ENCODE measurements around the gene TSPAN8. TPM values are rescaled to one million over a fixed set of nuclear protein-coding genes. Genes with fewer than 3 reads are reported as not detected.
"Not testable (repeated sequence)": the region's sequence is repeated elsewhere in the genome, so short reads cannot be mapped to it uniquely, and the experiment has no call there.

TSPAN8 gene
- total RNA-seq, 5 donors from 2014 or later (not counting 1 experiment from before 2014, with no cell fraction given), result 0.28 to 0.70 (median 0.30) TPM; not detected in 2

DNA sequence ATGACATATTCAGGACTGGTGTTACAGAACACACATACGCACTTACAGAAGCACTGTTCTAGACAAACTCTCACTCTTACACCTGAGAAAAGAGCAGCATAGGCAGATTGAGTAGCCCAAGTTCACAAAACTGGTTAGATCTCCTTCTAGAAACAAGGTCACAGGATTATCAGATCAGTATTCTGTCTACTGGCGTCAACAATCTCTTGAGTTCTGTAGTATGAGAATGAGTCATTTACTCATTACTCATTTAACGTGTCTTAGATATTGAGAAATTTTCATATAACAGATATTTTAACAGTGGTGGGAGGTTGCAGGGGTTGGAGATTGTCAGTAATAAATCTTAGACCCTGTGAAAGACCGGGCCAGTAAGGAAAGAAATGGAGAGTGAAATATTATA, 2.8 kb upstream of the TSPAN8 start:
- DNase-seq (no peak), ATAC-seq (replicated peaks in 1 of 4) (no peak)
- no peaks in the 10 kb centered on the region for H3K36me3 Mint-ChIP-seq
- no peak overlapping the region for H3K4me3 ChIP-seq (ENCODE audit: control insufficient read depth in 1 of 2, extremely low read depth in 1 of 2, low read length in 1 of 2)
- H3K27ac Mint-ChIP-seq, result no peak overlapping the region
- no peaks in the 10 kb centered on the region for H3K9me3 Mint-ChIP-seq
- ChIA-PET CTCF (no interaction called here), POLR2A (no interaction called here)
- no peak overlapping the region for H3K4me3 Mint-ChIP-seq
- H3K27me3 Mint-ChIP-seq, result no peaks in the 10 kb centered on the region
- H3K4me1 Mint-ChIP-seq, result no peaks in the 10 kb centered on the region
- H3K4me1 ChIP-seq (ENCODE audit: control insufficient read depth in 1 of 2, extremely low read depth in 1 of 2, insufficient read depth in 2 of 2, low read length in 2 of 2), result no peaks in the 10 kb centered on the region
- no peaks in the 10 kb centered on the region for H3K9me3 ChIP-seq
- no peak overlapping the region for H3K27ac ChIP-seq (ENCODE audit: low read length)
- no peaks in the 10 kb centered on the region for H3K27me3 ChIP-seq (replicated peaks in 1 of 2; ENCODE audit: control insufficient read depth in 2 of 2, extremely low read depth in 1 of 2, insufficient read depth in 2 of 2, low read length in 1 of 2)
- no peaks in the 10 kb centered on the region for H3K36me3 ChIP-seq (ENCODE audit: control insufficient read depth in 2 of 2, extremely low read depth in 1 of 2, insufficient read depth in 1 of 2, low read length in 1 of 2)
- 40% methylated on average over 1 of the region's 4 CpGs for WGBS (ENCODE audit: insufficient coverage)

- Histone ChIP-seq H3K27me3 (replicated peaks in 1 of 2; ENCODE audit: control insufficient read depth in 2 of 2, extremely low read depth in 1 of 2, insufficient read depth in 2 of 2, low read length in 1 of 2) (no peaks in the 10 kb centered on the region), H3K9me3 (no peaks in the 10 kb centered on the region), H3K4me3 (ENCODE audit: control insufficient read depth in 1 of 2, extremely low read depth in 1 of 2, low read length in 1 of 2) (no peak overlapping the region), H3K27ac (ENCODE audit: low read length) (no peak overlapping the region), H3K4me1 (ENCODE audit: control insufficient read depth in 1 of 2, extremely low read depth in 1 of 2, insufficient read depth in 2 of 2, low read length in 2 of 2) (no peaks in the 10 kb centered on the region), H3K36me3 (ENCODE audit: control insufficient read depth in 2 of 2, extremely low read depth in 1 of 2, insufficient read depth in 1 of 2, low read length in 1 of 2) (no peaks in the 10 kb centered on the region)
- CTCF ChIA-PET, result no interaction called here
- no peaks in the 10 kb centered on the region for H3K9me3 Mint-ChIP-seq
- POLR2A ChIA-PET, result no interaction called here
- no peaks in the 10 kb centered on the region for H3K4me1 Mint-ChIP-seq
- no peak overlapping the region for H3K4me3 Mint-ChIP-seq
- DNase-seq, result no peak
- no peak for ATAC-seq (replicated peaks in 1 of 4)
- H3K27me3 Mint-ChIP-seq, result no peaks in the 10 kb centered on the region
- H3K27ac Mint-ChIP-seq, result no peak overlapping the region
- H3K36me3 Mint-ChIP-seq, result no peaks in the 10 kb centered on the region
Observed at GRCh38 chr12:71159878-71160277, 2.1 kb upstream of the TSPAN8 start.

DNA sequence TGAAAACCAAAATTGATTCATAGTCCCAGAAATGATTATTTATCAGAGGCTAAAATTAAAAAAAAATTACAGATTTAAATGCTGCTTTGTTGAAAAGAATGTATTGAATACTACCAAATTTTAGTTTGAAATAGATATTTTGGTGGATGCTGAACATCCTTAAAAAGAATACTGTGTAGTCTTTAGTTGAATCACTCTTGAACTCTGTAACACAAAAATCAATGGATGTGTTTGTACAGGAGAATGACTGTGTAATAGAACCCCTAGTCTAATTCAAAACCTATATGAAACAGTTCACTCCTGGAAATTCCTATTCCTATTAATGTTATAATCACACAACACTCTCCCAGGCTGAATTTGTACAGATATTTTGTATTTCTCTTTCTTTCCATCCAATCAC, 1.5 kb upstream of the TSPAN8 start:
- H3K36me3 ChIP-seq (ENCODE audit: control insufficient read depth in 2 of 2, extremely low read depth in 1 of 2, insufficient read depth in 1 of 2, low read length in 1 of 2), result no peaks in the 10 kb centered on the region
- ChIA-PET CTCF (no interaction called here), POLR2A (no interaction called here)
- H3K4me3 ChIP-seq (ENCODE audit: control insufficient read depth in 1 of 2, extremely low read depth in 1 of 2, low read length in 1 of 2), result no peak overlapping the region
- Mint-ChIP-seq H3K9me3 (no peaks in the 10 kb centered on the region), H3K4me1 (no peaks in the 10 kb centered on the region), H3K36me3 (no peaks in the 10 kb centered on the region), H3K27ac (no peak overlapping the region), H3K4me3 (no peak overlapping the region), H3K27me3 (no peaks in the 10 kb centered on the region)
- ATAC-seq (replicated peaks in 1 of 4), result no peak
- H3K9me3 ChIP-seq, result no peaks in the 10 kb centered on the region
- H3K27me3 ChIP-seq (replicated peaks in 1 of 2; ENCODE audit: control insufficient read depth in 2 of 2, extremely low read depth in 1 of 2, insufficient read depth in 2 of 2, low read length in 1 of 2), result no peaks in the 10 kb centered on the region
- no peak for DNase-seq
- no peaks in the 10 kb centered on the region for H3K4me1 ChIP-seq (ENCODE audit: control insufficient read depth in 1 of 2, extremely low read depth in 1 of 2, insufficient read depth in 2 of 2, low read length in 2 of 2)
- H3K27ac ChIP-seq (ENCODE audit: low read length), result no peak overlapping the region

GRCh38 chr12:71158361-71158882, 623 bp upstream of the TSPAN8 start:
- no peak overlapping the region for H3K4me3 Mint-ChIP-seq
- no peaks in the 10 kb centered on the region for H3K36me3 ChIP-seq (ENCODE audit: control insufficient read depth in 2 of 2, extremely low read depth in 1 of 2, insufficient read depth in 1 of 2, low read length in 1 of 2)
- ChIA-PET POLR2A (no interaction called here), CTCF (no interaction called here)
- no peaks in the 10 kb centered on the region for H3K27me3 ChIP-seq (replicated peaks in 1 of 2; ENCODE audit: control insufficient read depth in 2 of 2, extremely low read depth in 1 of 2, insufficient read depth in 2 of 2, low read length in 1 of 2)
- DNase-seq (no peak), ATAC-seq (replicated peaks in 1 of 4) (no peak)
- WGBS (ENCODE audit: insufficient coverage), result no CpG with 5 or more reads among the region's 4 CpGs
- no peaks in the 10 kb centered on the region for H3K27me3 Mint-ChIP-seq
- H3K9me3 Mint-ChIP-seq, result no peaks in the 10 kb centered on the region
- H3K4me3 ChIP-seq (ENCODE audit: control insufficient read depth in 1 of 2, extremely low read depth in 1 of 2, low read length in 1 of 2), result no peak overlapping the region
- H3K4me1 Mint-ChIP-seq, result no peaks in the 10 kb centered on the region
- no peaks in the 10 kb centered on the region for H3K9me3 ChIP-seq
- no peak overlapping the region for H3K27ac Mint-ChIP-seq
- no peaks in the 10 kb centered on the region for H3K4me1 ChIP-seq (ENCODE audit: control insufficient read depth in 1 of 2, extremely low read depth in 1 of 2, insufficient read depth in 2 of 2, low read length in 2 of 2)
- no peak overlapping the region for H3K27ac ChIP-seq (ENCODE audit: low read length)
- no peaks in the 10 kb centered on the region for H3K36me3 Mint-ChIP-seq

DNA sequence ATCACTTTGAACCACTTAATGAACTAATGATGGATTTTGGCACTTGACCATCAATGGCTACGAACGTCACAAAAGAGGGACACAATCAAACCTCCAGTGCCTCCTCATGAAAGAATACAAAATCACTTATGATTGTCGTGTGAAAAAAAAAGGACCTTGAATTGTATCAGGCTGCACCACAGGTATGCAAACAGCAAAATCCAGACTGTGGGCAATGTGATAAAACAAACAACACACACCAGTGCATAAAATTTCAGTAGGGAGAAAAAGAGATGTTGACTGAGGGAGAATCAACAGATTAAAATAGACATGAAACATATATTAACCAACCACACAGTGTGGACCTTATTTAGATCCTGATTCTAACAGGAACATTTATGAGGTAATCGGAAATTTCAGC, 2.6 kb downstream of the TSPAN8 start:
- Histone ChIP-seq H3K27me3 (replicated peaks in 1 of 2; ENCODE audit: control insufficient read depth in 2 of 2, extremely low read depth in 1 of 2, insufficient read depth in 2 of 2, low read length in 1 of 2) (no peaks in the 10 kb centered on the region), H3K36me3 (ENCODE audit: control insufficient read depth in 2 of 2, extremely low read depth in 1 of 2, insufficient read depth in 1 of 2, low read length in 1 of 2) (no peaks in the 10 kb centered on the region), H3K27ac (ENCODE audit: low read length) (no peak overlapping the region), H3K4me3 (ENCODE audit: control insufficient read depth in 1 of 2, extremely low read depth in 1 of 2, low read length in 1 of 2) (no peak overlapping the region), H3K4me1 (ENCODE audit: control insufficient read depth in 1 of 2, extremely low read depth in 1 of 2, insufficient read depth in 2 of 2, low read length in 2 of 2) (no peaks in the 10 kb centered on the region), H3K9me3 (no peaks in the 10 kb centered on the region)
- Mint-ChIP-seq H3K27ac (no peak overlapping the region), H3K9me3 (peaks cover 0 to 9% (median 2%) of the 10 kb centered on the region in 3 donors), H3K27me3 (no peaks in the 10 kb centered on the region), H3K4me1 (no peaks in the 10 kb centered on the region), H3K36me3 (no peaks in the 10 kb centered on the region), H3K4me3 (no peak overlapping the region)
- ChIA-PET CTCF (no interaction called here), POLR2A (no interaction called here)
- DNase-seq (no peak), ATAC-seq (replicated peaks in 1 of 4) (no peak)
- WGBS (ENCODE audit: insufficient coverage), result no CpG with 5 or more reads among the region's 4 CpGs

DNA sequence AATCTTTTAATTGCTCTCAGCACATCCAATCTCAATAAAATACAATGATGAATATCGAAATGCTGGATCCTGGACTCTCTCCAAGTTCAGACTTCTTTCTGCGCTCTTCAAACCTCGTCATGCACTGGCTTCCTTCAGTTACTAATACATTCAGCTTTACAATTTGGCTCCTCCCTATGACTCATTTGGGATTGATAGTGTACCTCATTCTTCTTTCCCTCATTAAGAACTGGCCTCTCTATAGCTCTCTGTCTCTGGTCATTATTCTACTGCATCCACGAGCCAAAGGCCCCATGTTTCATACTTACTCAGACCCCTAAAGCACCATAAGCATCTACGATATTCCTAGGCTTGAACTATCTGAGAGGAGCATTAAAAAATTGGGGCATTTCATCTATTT, 4.9 kb downstream of the TSPAN8 start:
- DNase-seq (no peak), ATAC-seq (replicated peaks in 1 of 4) (no peak)
- no peaks in the 10 kb centered on the region for H3K36me3 ChIP-seq (ENCODE audit: control insufficient read depth in 2 of 2, extremely low read depth in 1 of 2, insufficient read depth in 1 of 2, low read length in 1 of 2)
- Mint-ChIP-seq H3K27me3 (no peaks in the 10 kb centered on the region), H3K4me3 (no peak overlapping the region), H3K27ac (no peak overlapping the region), H3K4me1 (no peaks in the 10 kb centered on the region), H3K36me3 (no peaks in the 10 kb centered on the region), H3K9me3 (peaks cover 0 to 11% (median 4%) of the 10 kb centered on the region in 3 donors)
- WGBS (ENCODE audit: insufficient coverage), result 72% methylated on average over 2 of the region's 5 CpGs
- no peak overlapping the region for H3K4me3 ChIP-seq (ENCODE audit: control insufficient read depth in 1 of 2, extremely low read depth in 1 of 2, low read length in 1 of 2)
- POLR2A ChIA-PET, result no interaction called here
- H3K27ac ChIP-seq (ENCODE audit: low read length), result no peak overlapping the region
- CTCF ChIA-PET, result no interaction called here
- H3K4me1 ChIP-seq (ENCODE audit: control insufficient read depth in 1 of 2, extremely low read depth in 1 of 2, insufficient read depth in 2 of 2, low read length in 2 of 2), result no peaks in the 10 kb centered on the region
- no peaks in the 10 kb centered on the region for H3K27me3 ChIP-seq (replicated peaks in 1 of 2; ENCODE audit: control insufficient read depth in 2 of 2, extremely low read depth in 1 of 2, insufficient read depth in 2 of 2, low read length in 1 of 2)
- H3K9me3 ChIP-seq, result no peaks in the 10 kb centered on the region

- H3K4me1 ChIP-seq (ENCODE audit: control insufficient read depth in 1 of 2, extremely low read depth in 1 of 2, insufficient read depth in 2 of 2, low read length in 2 of 2); H3K36me3 Mint-ChIP-seq; H3K27ac ChIP-seq (ENCODE audit: low read length); ATAC-seq (replicated peaks in 1 of 4); H3K4me1 Mint-ChIP-seq; H3K27me3 Mint-ChIP-seq; CTCF ChIA-PET; POLR2A ChIA-PET; DNase-seq; H3K27me3 ChIP-seq (replicated peaks in 1 of 2; ENCODE audit: control insufficient read depth in 2 of 2, extremely low read depth in 1 of 2, insufficient read depth in 2 of 2, low read length in 1 of 2); H3K4me3 Mint-ChIP-seq; H3K36me3 ChIP-seq (ENCODE audit: control insufficient read depth in 2 of 2, extremely low read depth in 1 of 2, insufficient read depth in 1 of 2, low read length in 1 of 2); H3K9me3 ChIP-seq; H3K27ac Mint-ChIP-seq; H3K4me3 ChIP-seq (ENCODE audit: control insufficient read depth in 1 of 2, extremely low read depth in 1 of 2, low read length in 1 of 2): not testable (repeated sequence)
- peaks cover 0 to 11% (median 4%) of the 10 kb centered on the region in 3 donors for H3K9me3 Mint-ChIP-seq
- 91% methylated on average over 2 of the region's 5 CpGs for WGBS (ENCODE audit: insufficient coverage)
Observed at GRCh38 chr12:71150041-71150440, 7.8 kb downstream of the TSPAN8 start.

All from T-cell (primary cell).